HepG2 (cell line): ENCODE data around the gene BFSP1.

Experiments
- ATRX ChIP-seq: sonication (generic); formaldehyde crosslinking; IDR thresholded peaks from 2 replicates; pipeline ENCODE4 v1.4.0; 2020; ENCODE audit warnings: missing genetic modification reagents, borderline replicate concordance
- CTCF ChIP-seq: sonication (generic); formaldehyde crosslinking; IDR thresholded peaks from 2 replicates; pipeline ENCODE4 v1.5.0; 2020; ENCODE audit warnings: mild to moderate bottlenecking, missing genetic modification reagents, moderate library complexity
- EZH2 ChIP-seq: conservative IDR thresholded peaks from 2 replicates; pipeline ENCODE4 v1.6.1; 2012; ENCODE audit warnings: mild to moderate bottlenecking, low read depth, low read length, moderate library complexity
- KDM1A ChIP-seq: IDR thresholded peaks from 2 replicates; pipeline ENCODE4 v1.6.1; 2016; ENCODE audit warnings: missing compliant biosample characterization
- KMT2B ChIP-seq: IDR thresholded peaks from 2 replicates; pipeline ENCODE4 v1.6.1; 2016; ENCODE audit warnings: missing genetic modification reagents, missing compliant biosample characterization
- MAZ ChIP-seq, 2 experiments: sonication (generic) in 1 of 2; formaldehyde crosslinking in 1 of 2; IDR thresholded peaks; 2 replicates each; pipeline versions ENCODE4 v1.5.0 to v1.6.1; 2012 to 2020; ENCODE audit warnings: low read depth in 2 of 2, mild to moderate bottlenecking in 2 of 2, borderline replicate concordance in 1 of 2, improper control_type of control experiment in 1 of 2, low read length in 1 of 2, missing genetic modification reagents in 1 of 2, moderate library complexity in 1 of 2
- NR3C1 ChIP-seq: sonication (generic); formaldehyde crosslinking; IDR thresholded peaks from 2 replicates; pipeline ENCODE4 v1.4.0; 2020; ENCODE audit warnings: missing genetic modification reagents
- POLR2A ChIP-seq, 2 experiments: IDR thresholded peaks; 2 replicates each; pipeline ENCODE4 v1.6.1; 2011; ENCODE audit warnings: low read depth in 2 of 2, low read length in 2 of 2, mild to moderate bottlenecking in 1 of 2, moderate library complexity in 1 of 2; ENCODE audit not compliant: insufficient read depth in 1 of 2
- SIX4 ChIP-seq: sonication (generic); formaldehyde crosslinking; IDR thresholded peaks from 2 replicates; pipeline ENCODE4 v1.4.0; 2020; ENCODE audit warnings: missing genetic modification reagents
- ZNF513 ChIP-seq: sonication (generic); formaldehyde crosslinking; conservative IDR thresholded peaks from 2 replicates; pipeline ENCODE4 v1.5.0; 2020; ENCODE audit warnings: missing genetic modification reagents
- ZNF660 ChIP-seq: sonication (generic); formaldehyde crosslinking; IDR thresholded peaks from 2 replicates; pipeline ENCODE4 v1.5.1; 2020; ENCODE audit warnings: mild to moderate bottlenecking, low read depth, missing genetic modification reagents, borderline replicate concordance

GRCh38 chr20:17571153-17571527, 40.0 kb upstream of the BFSP1 start:
- TF ChIP-seq ATRX (CRISPR knock-in tag) (no peak), POLR2A (IDR thresholded peaks at IDR 0.05; ENCODE audit: insufficient read depth in 1 of 2, low read depth in 2 of 2, low read length in 2 of 2) (no peak), ZNF660 (no peak), ZNF513 (CRISPR knock-in tag) (no peak), CTCF (CRISPR knock-in tag) (no peak), KMT2B (CRISPR knock-in tag) (no peak), EZH2 (no peak), MAZ (IDR thresholded peaks at IDR 0.05; ENCODE audit: borderline replicate concordance, low read depth, low read length) (no peak), MAZ (CRISPR knock-in tag; IDR thresholded peaks at IDR 0.05; ENCODE audit: low read depth) (no peak), NR3C1 (CRISPR knock-in tag) (no peak), KDM1A (CRISPR knock-in tag) (no peak), SIX4 (no peak)
